Measurements from ENCODE around the gene C1QTNF6. TPM values are rescaled to one million over a fixed set of nuclear protein-coding genes. Genes with fewer than 3 reads are reported as not detected.

The C1QTNF6 gene
- total RNA-seq, 4 donors from 2014 or later, result 1.7 to 4.8 (median 3.6) TPM

- intact Hi-C loops (cut with DNase I), result no loop called here
- H3K27ac ChIP-seq, result no peak overlapping the region
- no peak for DNase-seq
Measured at GRCh38 chr22:37184380-37184755, 3.7 kb downstream of the C1QTNF6 start.

GRCh38 chr22:37183432-37184379 is 4.3 kb downstream of the C1QTNF6 start:
- Histone ChIP-seq H3K9me3 (no peaks in the 10 kb centered on the region), H3K27ac (no peak overlapping the region), H3K27me3 (no peaks in the 10 kb centered on the region), H3K4me1 (peaks cover 14 to 29% of the 10 kb centered on the region in 2 donors), H3K4me3 (replicated peaks in 1 of 3) (no peak overlapping the region), H3K36me3 (no peaks in the 10 kb centered on the region)
- no peak for DNase-seq
- TF ChIP-seq CTCF (IDR thresholded peaks at IDR 0.05) (no peak), POLR2A (IDR thresholded peaks at IDR 0.05) (no peak)
- intact Hi-C loops (cut with DNase I), result no loop called here
- WGBS, 2 donors, result 73 to 83% methylated on average over 14 to 17 of the region's 17 CpGs

More at GRCh38 chr22:37184380-37184755, 3.7 kb downstream of the C1QTNF6 start:
- peaks cover 14 to 30% of the 10 kb centered on the region in 2 donors for H3K4me1 ChIP-seq
- no peak overlapping the region for H3K4me3 ChIP-seq (replicated peaks in 1 of 3)
- H3K9me3 ChIP-seq, result no peaks in the 10 kb centered on the region
- H3K36me3 ChIP-seq, result no peaks in the 10 kb centered on the region
- WGBS, 2 donors, result 85 to 88% methylated on average over 11 to 12 of the region's 12 CpGs
- no peak for TF ChIP-seq POLR2A (IDR thresholded peaks at IDR 0.05)
- no peak for TF ChIP-seq CTCF (IDR thresholded peaks at IDR 0.05)
- no peaks in the 10 kb centered on the region for H3K27me3 ChIP-seq

- Histone ChIP-seq H3K9me3 (no peaks in the 10 kb centered on the region), H3K4me1 (peaks cover 7 to 29% of the 10 kb centered on the region in 2 donors), H3K36me3 (no peaks in the 10 kb centered on the region), H3K27ac (no peak overlapping the region), H3K27me3 (no peaks in the 10 kb centered on the region), H3K4me3 (replicated peaks in 1 of 3) (no peak overlapping the region)
- TF ChIP-seq CTCF (IDR thresholded peaks at IDR 0.05) (no peak), POLR2A (IDR thresholded peaks at IDR 0.05) (no peak)
- DNase-seq, result no peak
- intact Hi-C loops (cut with DNase I), result no loop called here
- WGBS, 2 donors, result 93 to 100% methylated on average over 2 of the region's 3 CpGs
Measured at GRCh38 chr22:37182949-37183245, 5.2 kb downstream of the C1QTNF6 start.

GRCh38 chr22:37182101-37182948 is 5.7 kb downstream of the C1QTNF6 start:
- no peak for TF ChIP-seq POLR2A (IDR thresholded peaks at IDR 0.05)
- TF ChIP-seq CTCF (IDR thresholded peaks at IDR 0.05), result no peak
- Histone ChIP-seq H3K4me1 (peaks cover 1 to 25% of the 10 kb centered on the region in 2 donors), H3K4me3 (replicated peaks in 1 of 3) (no peak overlapping the region), H3K27me3 (no peaks in the 10 kb centered on the region), H3K36me3 (no peaks in the 10 kb centered on the region), H3K9me3 (no peaks in the 10 kb centered on the region), H3K27ac (no peak overlapping the region)
- intact Hi-C loops (cut with DNase I), result no loop called here
- no peak for DNase-seq
- WGBS, 2 donors, result 84 to 91% methylated on average over 35 to 37 of the region's 37 CpGs

Measured in thyroid gland (tissue), 4 donors.